Kidney epithelial cell (primary cell): ENCODE measurements around the gene GPC6. TPM values are rescaled to one million over a fixed set of nuclear protein-coding genes. Genes with fewer than 3 reads are reported as not detected.

Source experiments
- DNase-seq: peaks from one replicate; pipeline ENCODE4 v3.0.0-alpha.2; 2010; ENCODE audit warnings: low read depth
- H3K27me3 ChIP-seq: 2 replicates; pipeline ENCODE4 v1.6.0; 2011; ENCODE audit warnings: low read length; ENCODE audit not compliant: control insufficient read depth, insufficient read depth
- H3K36me3 ChIP-seq: 2 replicates; pipeline ENCODE4 v1.5.1; 2011; ENCODE audit warnings: low read length; ENCODE audit not compliant: control insufficient read depth, insufficient read depth
- H3K4me3 ChIP-seq: 2 replicates; pipeline ENCODE4 v1.5.1; 2011; ENCODE audit warnings: low read depth, mild to moderate bottlenecking, control low read depth, low read length
- total RNA-seq: library from RNA; depleted of rRNA; stranded (reverse); fragments of >200 nt; gene quantifications from 2 replicates; pipeline ENCODE4 v1.2.3, GENCODE V29; 2015
- TF ChIP-seq, protein P1 (sequence below): IDR thresholded peaks from 2 replicates; pipeline ENCODE4 v1.5.1; 2011; ENCODE audit warnings: mild to moderate bottlenecking, moderate library complexity, low read length, control low read depth, inconsistent platforms; ENCODE audit not compliant: insufficient read depth, poor library complexity, severe bottlenecking

The GPC6 gene
- total RNA-seq, 1 donor from 2014 or later = 62.7 TPM

DNA sequence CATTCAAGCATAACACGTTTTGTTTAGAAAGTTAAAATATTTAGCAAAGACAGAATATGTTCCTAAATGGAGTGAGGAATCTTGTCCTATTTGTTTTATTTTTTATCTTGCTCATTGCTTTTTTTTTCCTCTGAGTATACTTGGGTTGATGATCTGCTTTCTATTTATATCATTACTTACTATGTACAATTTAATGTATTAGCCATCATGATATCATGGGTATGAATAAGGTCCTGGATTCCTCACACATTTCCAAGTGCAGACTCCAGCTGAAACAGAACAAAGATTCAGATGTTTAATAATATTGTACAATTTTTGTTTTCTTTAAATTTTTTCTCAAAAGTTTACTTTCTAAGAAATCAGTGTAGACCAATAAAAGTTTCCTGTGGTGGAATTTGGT is 388.2 kb downstream of the GPC6 start:
- no peak for DNase-seq
- H3K36me3 ChIP-seq = no peaks in the 10 kb centered on the region
- TF ChIP-seq, protein P1, sequence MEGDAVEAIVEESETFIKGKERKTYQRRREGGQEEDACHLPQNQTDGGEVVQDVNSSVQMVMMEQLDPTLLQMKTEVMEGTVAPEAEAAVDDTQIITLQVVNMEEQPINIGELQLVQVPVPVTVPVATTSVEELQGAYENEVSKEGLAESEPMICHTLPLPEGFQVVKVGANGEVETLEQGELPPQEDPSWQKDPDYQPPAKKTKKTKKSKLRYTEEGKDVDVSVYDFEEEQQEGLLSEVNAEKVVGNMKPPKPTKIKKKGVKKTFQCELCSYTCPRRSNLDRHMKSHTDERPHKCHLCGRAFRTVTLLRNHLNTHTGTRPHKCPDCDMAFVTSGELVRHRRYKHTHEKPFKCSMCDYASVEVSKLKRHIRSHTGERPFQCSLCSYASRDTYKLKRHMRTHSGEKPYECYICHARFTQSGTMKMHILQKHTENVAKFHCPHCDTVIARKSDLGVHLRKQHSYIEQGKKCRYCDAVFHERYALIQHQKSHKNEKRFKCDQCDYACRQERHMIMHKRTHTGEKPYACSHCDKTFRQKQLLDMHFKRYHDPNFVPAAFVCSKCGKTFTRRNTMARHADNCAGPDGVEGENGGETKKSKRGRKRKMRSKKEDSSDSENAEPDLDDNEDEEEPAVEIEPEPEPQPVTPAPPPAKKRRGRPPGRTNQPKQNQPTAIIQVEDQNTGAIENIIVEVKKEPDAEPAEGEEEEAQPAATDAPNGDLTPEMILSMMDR = no peak
- no peak overlapping the region for H3K4me3 ChIP-seq
- no peaks in the 10 kb centered on the region for H3K27me3 ChIP-seq

DNA sequence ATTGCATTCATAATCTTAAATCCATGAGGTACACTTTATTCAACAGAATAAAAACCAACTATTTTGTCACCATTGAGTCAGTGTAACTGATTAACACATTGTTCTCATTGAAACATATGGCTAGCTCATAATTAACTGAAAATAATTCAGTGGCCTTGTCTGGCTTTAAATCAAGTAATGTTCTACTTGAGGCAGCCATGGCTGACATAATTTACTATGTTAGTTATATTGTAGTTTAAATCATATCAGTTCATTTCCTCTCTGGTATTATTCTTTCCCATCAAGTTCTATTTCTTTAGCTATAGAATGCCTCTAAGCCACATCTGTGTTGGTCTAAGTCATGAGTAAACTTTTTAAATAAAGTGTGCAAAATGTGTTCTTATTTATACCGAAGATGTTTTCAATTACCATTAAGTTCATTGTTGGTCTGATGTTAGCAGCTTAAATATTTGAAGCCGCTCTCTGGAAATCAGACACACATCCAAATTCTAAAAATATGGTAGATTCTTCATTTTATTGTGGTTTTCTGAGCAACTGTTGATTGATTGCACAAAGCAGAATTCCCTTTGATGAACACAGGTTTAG is 393.7 kb downstream of the GPC6 start:
- no peak for DNase-seq
- Histone ChIP-seq H3K27me3 (no peaks in the 10 kb centered on the region), H3K4me3 (no peak overlapping the region), H3K36me3 (no peaks in the 10 kb centered on the region)
- TF ChIP-seq, protein P1 = no peak

DNA sequence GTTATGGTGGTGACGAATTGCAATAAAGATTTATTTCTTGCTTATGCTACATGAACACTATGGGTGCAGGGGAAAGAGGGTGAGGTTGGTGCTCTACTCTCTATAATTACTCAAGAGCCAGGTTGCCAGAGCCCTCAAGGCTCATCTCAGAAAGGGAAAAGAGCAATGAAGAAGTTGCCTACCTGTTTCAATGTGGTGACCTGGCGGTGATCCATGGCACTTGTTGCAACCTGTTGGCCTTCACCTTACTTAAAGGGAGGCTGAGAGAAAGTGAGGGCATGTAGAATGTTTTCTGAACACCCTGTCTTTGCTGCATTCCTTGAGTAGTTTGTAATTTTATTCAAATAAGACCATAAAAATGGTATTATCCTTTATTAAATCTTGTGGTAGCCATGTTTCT is 394.4 kb downstream of the GPC6 start:
- TF ChIP-seq, protein P1 = no peak
- Histone ChIP-seq H3K36me3 (no peaks in the 10 kb centered on the region), H3K4me3 (no peak overlapping the region), H3K27me3 (no peaks in the 10 kb centered on the region)
- DNase-seq = no peak

DNA sequence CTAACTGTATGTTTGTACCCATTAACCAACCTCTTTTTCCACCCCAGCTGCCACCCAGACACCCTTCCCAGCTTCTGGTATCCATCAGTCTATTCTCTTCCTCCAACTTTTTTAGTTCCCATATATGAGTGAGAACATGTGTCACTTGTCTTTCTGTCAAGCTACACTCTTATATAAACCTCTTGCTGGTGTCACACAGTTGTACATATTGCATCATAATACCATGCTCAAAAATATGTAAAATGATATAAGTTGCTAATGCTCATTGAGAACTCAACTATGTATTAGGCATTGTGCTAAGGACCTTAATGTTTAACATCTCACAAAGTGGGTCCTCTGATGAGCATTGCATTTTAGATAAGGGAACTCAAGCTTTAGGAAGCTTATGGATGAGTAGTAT is 395.4 kb downstream of the GPC6 start:
- no peaks in the 10 kb centered on the region for H3K36me3 ChIP-seq
- no peaks in the 10 kb centered on the region for H3K27me3 ChIP-seq
- no peak for DNase-seq
- TF ChIP-seq, protein P1 = no peak
- H3K4me3 ChIP-seq = no peak overlapping the region

DNA sequence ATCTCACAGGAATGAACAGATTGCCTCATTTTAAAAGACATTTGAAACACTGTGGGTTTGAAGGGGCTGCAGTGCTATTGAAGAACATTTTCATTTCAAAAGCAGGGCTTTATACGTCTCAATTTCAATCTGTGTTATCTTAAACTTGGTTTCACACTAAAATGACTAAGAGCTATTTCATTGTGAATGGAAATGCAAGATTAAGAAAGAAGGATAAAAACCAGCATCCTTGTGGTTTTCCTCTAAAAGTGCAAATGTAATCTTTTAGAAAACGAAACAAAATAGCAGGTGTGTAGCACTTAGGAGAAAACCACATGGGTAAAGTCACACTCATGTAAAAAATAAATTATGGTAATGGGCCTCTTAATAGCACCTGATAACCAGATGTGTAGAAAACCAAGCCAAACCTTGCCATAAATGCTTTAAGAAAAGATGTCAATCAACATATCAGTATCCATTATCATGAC is 397.7 kb downstream of the GPC6 start:
- Histone ChIP-seq H3K36me3 (no peaks in the 10 kb centered on the region), H3K4me3 (no peak overlapping the region), H3K27me3 (no peaks in the 10 kb centered on the region)
- TF ChIP-seq, protein P1 = no peak
- DNase-seq = no peak

DNA sequence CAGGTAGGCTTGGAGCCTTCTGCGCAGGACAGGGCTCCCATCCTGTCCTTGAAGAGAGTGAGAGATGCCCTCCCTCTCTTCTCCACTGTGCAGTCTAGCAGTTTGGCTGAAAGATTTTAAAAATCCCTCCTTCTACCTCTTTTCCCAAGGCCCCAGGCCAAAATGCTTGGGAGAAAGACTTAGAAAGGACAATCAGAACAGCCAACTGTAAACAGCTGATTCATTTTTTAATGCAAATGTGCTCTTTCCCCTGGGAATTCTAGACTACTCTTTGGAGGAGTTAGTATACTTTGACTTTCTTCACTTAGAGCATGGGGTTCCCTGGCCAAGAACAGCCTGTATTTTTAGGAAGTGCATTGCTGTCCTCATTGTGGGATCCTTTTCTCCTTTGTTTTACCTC is 398.9 kb downstream of the GPC6 start:
- no peaks in the 10 kb centered on the region for H3K36me3 ChIP-seq
- no peaks in the 10 kb centered on the region for H3K27me3 ChIP-seq
- DNase-seq = no peak
- TF ChIP-seq, protein P1 = no peak
- H3K4me3 ChIP-seq = no peak overlapping the region
